Prostate gland (tissue), 2 donors: Measurements from ENCODE around the gene C19orf85.

Experiments
- CTCF ChIP-seq, 4 experiments: fragments of 200-600 bp in 2 of 4; fragments of 450-650 bp in 2 of 4; sonication (generic) in 2 of 4; IDR thresholded peaks; 1 replicate in 3 of 4; 2 replicates in 1 of 4; pipeline ENCODE4 v1.5.1; 2016 to 2019; ENCODE audit warnings: antibody characterized with exemption in 4 of 4, mild to moderate bottlenecking in 2 of 4, moderate library complexity in 2 of 4
- POLR2A ChIP-seq: fragments of 450-650 bp; IDR thresholded peaks from one replicate; pipeline ENCODE4 v1.6.1; 2016; ENCODE audit warnings: antibody characterized with exemption, mild to moderate bottlenecking
- POLR2AphosphoS5 ChIP-seq: sonication (generic); formaldehyde crosslinking; IDR thresholded peaks from one replicate; pipeline ENCODE4 v1.6.1; 2017; ENCODE audit warnings: antibody characterized with exemption

GRCh38 chr19:55481148-55481793 is 16.7 kb upstream of the C19orf85 start:
- TF ChIP-seq POLR2A (no peak), CTCF (IDR thresholded peaks at IDR 0.05) (no peak), POLR2AphosphoS5 (no peak)
